Upper lobe of left lung (tissue), 6 donors: ENCODE measurements around the gene GRIK4. TPM values are rescaled to one million over a fixed set of nuclear protein-coding genes. Genes with fewer than 3 reads are reported as not detected.

Experiments used
- ATAC-seq, 2 donors: fragments of 200-7000 bp; cut with Tn5 transposase; one replicate each; pipeline ENCODE4 v1.9.1; 2022; ENCODE audit warnings: mild to moderate bottlenecking in 2 of 2, moderate library complexity in 2 of 2; ENCODE audit not compliant: low FRiP score in 2 of 2
- DNase-seq, 2 donors: peaks; one replicate each; pipeline ENCODE4 v3.0.0-alpha.2; 2019 to 2020
- H3K27ac ChIP-seq, 4 donors: fragments of 200-600 bp; sonication (generic); one replicate each; pipeline ENCODE4 v1.5.1; 2016 to 2019
- H3K27me3 ChIP-seq, 4 donors: fragments of 200-600 bp; sonication (generic); one replicate each; pipeline ENCODE4 v1.5.1; 2017 to 2019
- H3K36me3 ChIP-seq, 4 donors: fragments of 200-600 bp; sonication (generic); one replicate each; pipeline ENCODE4 v1.5.1; 2016 to 2019
- H3K4me1 ChIP-seq, 4 donors: fragments of 200-600 bp; sonication (generic); one replicate each; pipeline ENCODE4 v1.5.1; 2018 to 2019
- H3K4me3 ChIP-seq, 4 donors: fragments of 200-600 bp; sonication (generic); one replicate each; pipeline ENCODE4 v1.5.1; 2017 to 2019; ENCODE audit warnings: mild to moderate bottlenecking in 2 of 4, moderate library complexity in 1 of 4
- H3K9me3 ChIP-seq, 4 donors: fragments of 200-600 bp; sonication (generic); one replicate each; pipeline ENCODE4 v1.5.1; 2018 to 2019
- EP300 ChIP-seq, 4 donors: sonication (generic); formaldehyde crosslinking; IDR thresholded peaks; one replicate each; pipeline ENCODE4 v1.5.1; 2017; ENCODE audit warnings: antibody characterized with exemption in 4 of 4, control low read depth in 2 of 4
- POLR2A ChIP-seq, 4 donors: fragments of 450-650 bp; IDR thresholded peaks; one replicate each; pipeline ENCODE4 v1.5.1; 2016 to 2017; ENCODE audit warnings: antibody characterized with exemption in 4 of 4, mild to moderate bottlenecking in 2 of 4
- POLR2AphosphoS5 ChIP-seq, 2 donors: sonication (generic); formaldehyde crosslinking; IDR thresholded peaks; one replicate each; pipeline ENCODE4 v1.5.1; 2017; ENCODE audit warnings: antibody characterized with exemption in 2 of 2
- WGBS, 2 donors: methylation state at CpG; one replicate each; pipeline ENCODE4 v1.1.5; 2017 to 2018; 5-methylcytosine and 5-hydroxymethylcytosine counted together
- total RNA-seq, 6 donors: library from RNA; depleted of rRNA in 4 of 6; stranded (reverse); fragments of >200 nt in 4 of 6; gene quantifications; one replicate each; pipeline versions ENCODE4 v1.1.0 to v1.2.1, GENCODE V29; 2016 to 2021
- TF ChIP-seq, protein P1 (sequence below), 6 experiments: fragments of 450-650 bp in 4 of 6; fragments of 200-600 bp in 2 of 6; sonication (generic) in 2 of 6; IDR thresholded peaks; one replicate each; pipeline ENCODE4 v1.5.1; 2016 to 2019; ENCODE audit warnings: antibody characterized with exemption in 6 of 6
- donor health status: DM: no; HTN: no; CAD: no; lungs with moderate emphysema.
- donor health status: DM: no; HTN: yes; CAD: no; lungs with severe emphysema.

GRIK4 gene
- total RNA-seq, 6 donors from 2014 or later: 0.30 to 8.4 (median 0.78) TPM

DNA sequence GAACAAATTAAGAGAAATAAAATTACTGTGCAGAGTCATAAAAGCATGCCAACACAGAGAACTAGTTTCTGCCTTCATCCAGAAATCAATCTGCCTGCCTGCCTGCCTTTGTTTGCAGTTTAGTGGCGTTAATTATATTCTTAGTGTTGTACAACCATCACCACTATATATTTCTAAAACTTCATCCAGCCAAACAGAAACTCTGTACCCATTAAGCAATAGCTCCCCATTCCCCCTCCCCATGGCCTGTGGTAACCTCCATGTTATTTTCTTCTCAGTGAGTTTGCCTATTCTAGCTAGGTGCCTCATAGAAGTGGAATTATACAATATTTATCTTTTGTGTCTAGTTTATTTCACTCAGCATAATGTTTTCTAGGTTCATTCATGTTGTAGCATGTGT is 329.1 kb downstream of the GRIK4 start:
- H3K4me3 ChIP-seq: no peak overlapping the region
- ATAC-seq (no peak), DNase-seq (no peak)
- WGBS, 2 donors: 87 to 100% methylated on average over 1 of the region's 1 CpG
- H3K27ac ChIP-seq: no peak overlapping the region
- H3K9me3 ChIP-seq: no peaks in the 10 kb centered on the region
- TF ChIP-seq EP300 (IDR thresholded peaks at IDR 0.05) (no peak), POLR2AphosphoS5 (IDR thresholded peaks at IDR 0.05) (no peak), POLR2A (IDR thresholded peaks at IDR 0.05) (no peak)
- TF ChIP-seq, protein P1, sequence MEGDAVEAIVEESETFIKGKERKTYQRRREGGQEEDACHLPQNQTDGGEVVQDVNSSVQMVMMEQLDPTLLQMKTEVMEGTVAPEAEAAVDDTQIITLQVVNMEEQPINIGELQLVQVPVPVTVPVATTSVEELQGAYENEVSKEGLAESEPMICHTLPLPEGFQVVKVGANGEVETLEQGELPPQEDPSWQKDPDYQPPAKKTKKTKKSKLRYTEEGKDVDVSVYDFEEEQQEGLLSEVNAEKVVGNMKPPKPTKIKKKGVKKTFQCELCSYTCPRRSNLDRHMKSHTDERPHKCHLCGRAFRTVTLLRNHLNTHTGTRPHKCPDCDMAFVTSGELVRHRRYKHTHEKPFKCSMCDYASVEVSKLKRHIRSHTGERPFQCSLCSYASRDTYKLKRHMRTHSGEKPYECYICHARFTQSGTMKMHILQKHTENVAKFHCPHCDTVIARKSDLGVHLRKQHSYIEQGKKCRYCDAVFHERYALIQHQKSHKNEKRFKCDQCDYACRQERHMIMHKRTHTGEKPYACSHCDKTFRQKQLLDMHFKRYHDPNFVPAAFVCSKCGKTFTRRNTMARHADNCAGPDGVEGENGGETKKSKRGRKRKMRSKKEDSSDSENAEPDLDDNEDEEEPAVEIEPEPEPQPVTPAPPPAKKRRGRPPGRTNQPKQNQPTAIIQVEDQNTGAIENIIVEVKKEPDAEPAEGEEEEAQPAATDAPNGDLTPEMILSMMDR (IDR thresholded peaks at IDR 0.05): no peak
- H3K27me3 ChIP-seq: no peaks in the 10 kb centered on the region
- no peaks in the 10 kb centered on the region for H3K4me1 ChIP-seq
- H3K36me3 ChIP-seq: no peaks in the 10 kb centered on the region

- H3K9me3 ChIP-seq: no peaks in the 10 kb centered on the region
- H3K4me3 ChIP-seq: no peak overlapping the region
- TF ChIP-seq POLR2AphosphoS5 (IDR thresholded peaks at IDR 0.05): no peak
- TF ChIP-seq EP300 (IDR thresholded peaks at IDR 0.05): no peak
- TF ChIP-seq POLR2A (IDR thresholded peaks at IDR 0.05): no peak
- TF ChIP-seq, protein P1 (IDR thresholded peaks at IDR 0.05): no peak
- H3K36me3 ChIP-seq: no peaks in the 10 kb centered on the region
- DNase-seq: no peak
- ATAC-seq: no peak
- 50% methylated on average over 2 of the region's 2 CpGs for WGBS, 2 donors
- no peaks in the 10 kb centered on the region for H3K27me3 ChIP-seq
- no peaks in the 10 kb centered on the region for H3K4me1 ChIP-seq
- no peak overlapping the region for H3K27ac ChIP-seq
Observed at GRCh38 chr11:120841074-120841473, 329.5 kb downstream of the GRIK4 start.

GRCh38 chr11:120842195-120842594 is 330.6 kb downstream of the GRIK4 start:
- Histone ChIP-seq H3K27me3 (no peaks in the 10 kb centered on the region), H3K4me1 (no peaks in the 10 kb centered on the region), H3K4me3 (no peak overlapping the region), H3K36me3 (no peaks in the 10 kb centered on the region), H3K9me3 (no peaks in the 10 kb centered on the region), H3K27ac (no peak overlapping the region)
- ATAC-seq (no peak), DNase-seq (no peak)
- WGBS, 2 donors: 87 to 90% methylated on average over 1 of the region's 1 CpG
- TF ChIP-seq POLR2A (IDR thresholded peaks at IDR 0.05) (no peak), EP300 (IDR thresholded peaks at IDR 0.05) (no peak), POLR2AphosphoS5 (IDR thresholded peaks at IDR 0.05) (no peak)
- TF ChIP-seq, protein P1 (IDR thresholded peaks at IDR 0.05): no peak

GRCh38 chr11:120853435-120853834 is 341.9 kb downstream of the GRIK4 start:
- TF ChIP-seq EP300 (IDR thresholded peaks at IDR 0.05) (no peak), POLR2A (IDR thresholded peaks at IDR 0.05) (no peak), POLR2AphosphoS5 (IDR thresholded peaks at IDR 0.05) (no peak)
- TF ChIP-seq, protein P1 (IDR thresholded peaks at IDR 0.05): no peak
- H3K4me1 ChIP-seq: no peaks in the 10 kb centered on the region
- no peak overlapping the region for H3K27ac ChIP-seq
- DNase-seq: no peak
- no peaks in the 10 kb centered on the region for H3K36me3 ChIP-seq
- whole genome bisulfite sequencing, 2 donors: 60 to 69% methylated on average over 3 of the region's 3 CpGs
- H3K4me3 ChIP-seq: no peak overlapping the region
- H3K27me3 ChIP-seq: no peaks in the 10 kb centered on the region
- H3K9me3 ChIP-seq: no peaks in the 10 kb centered on the region
- ATAC-seq: no peak

GRCh38 chr11:120854988-120855387 is 343.4 kb downstream of the GRIK4 start:
- ATAC-seq: no peak
- no peak overlapping the region for H3K4me3 ChIP-seq

More at GRCh38 chr11:120854988-120855387, 343.4 kb downstream of the GRIK4 start:
- 34 to 42% methylated on average over 5 of the region's 5 CpGs for WGBS, 2 donors
- Histone ChIP-seq H3K36me3 (no peaks in the 10 kb centered on the region), H3K27ac (no peak overlapping the region), H3K27me3 (no peaks in the 10 kb centered on the region), H3K4me1 (peaks cover 0 to 3% (median 0%) of the 10 kb centered on the region in 4 donors), H3K9me3 (no peaks in the 10 kb centered on the region)
- no peak for DNase-seq
- TF ChIP-seq POLR2AphosphoS5 (IDR thresholded peaks at IDR 0.05): no peak
- no peak for TF ChIP-seq EP300 (IDR thresholded peaks at IDR 0.05)
- TF ChIP-seq, protein P1 (IDR thresholded peaks at IDR 0.05): no peak
- TF ChIP-seq POLR2A (IDR thresholded peaks at IDR 0.05): no peak
